Parathyroid adenoma (tissue), 2 donors: ENCODE measurements around the gene SERINC3.

Source experiments
- H2AFZ ChIP-seq: fragments of 300-600 bp; sonication (generic); one replicate; pipeline ENCODE4 v1.7.0; 2017; ENCODE audit warnings: antibody characterized with exemption, mild to moderate bottlenecking
- H3K27ac ChIP-seq: fragments of 300-600 bp; sonication (generic); one replicate; pipeline ENCODE4 v1.7.0; 2017
- H3K27me3 ChIP-seq: fragments of 300-600 bp; sonication (generic); one replicate; pipeline ENCODE4 v1.7.0; 2017; ENCODE audit warnings: low read length; ENCODE audit not compliant: control insufficient read depth, insufficient read depth
- H3K36me3 ChIP-seq: fragments of 300-600 bp; sonication (generic); one replicate; pipeline ENCODE4 v1.7.0; 2017; ENCODE audit warnings: low read length; ENCODE audit not compliant: control insufficient read depth, insufficient read depth
- H3K4me1 ChIP-seq: fragments of 300-600 bp; sonication (generic); one replicate; pipeline ENCODE4 v1.7.0; 2017; ENCODE audit warnings: control low read depth
- H3K4me2 ChIP-seq: fragments of 300-600 bp; sonication (generic); one replicate; pipeline ENCODE4 v1.7.0; 2017; ENCODE audit warnings: low read length
- H3K4me3 ChIP-seq: fragments of 300-600 bp; sonication (generic); one replicate; pipeline ENCODE4 v1.7.0; 2017; ENCODE audit warnings: low read depth, low read length
- H3K79me2 ChIP-seq: fragments of 300-600 bp; sonication (generic); one replicate; pipeline ENCODE4 v1.7.0; 2017; ENCODE audit warnings: control low read depth
- H3K9ac ChIP-seq: fragments of 300-600 bp; sonication (generic); one replicate; pipeline ENCODE4 v1.7.0; 2017; ENCODE audit warnings: mild to moderate bottlenecking
- H3K9me3 ChIP-seq: fragments of 300-600 bp; sonication (generic); one replicate; pipeline ENCODE4 v1.7.0; 2017; ENCODE audit warnings: low read length; ENCODE audit not compliant: control insufficient read depth
- CTCF ChIP-seq: fragments of 300-600 bp; sonication (generic); IDR thresholded peaks from one replicate; pipeline ENCODE4 v1.7.0; 2017; ENCODE audit warnings: antibody characterized with exemption, mild to moderate bottlenecking
- donor health status: primary hyperparathyroidism.

The SERINC3 gene

GRCh38 chr20:44457016-44457415, 64.9 kb downstream of the SERINC3 start:
- no peak overlapping the region for H3K27ac ChIP-seq
- no peaks in the 10 kb centered on the region for H3K79me2 ChIP-seq
- no peak overlapping the region for H3K4me3 ChIP-seq
- no peak overlapping the region for H2AFZ ChIP-seq
- H3K36me3 ChIP-seq: no peaks in the 10 kb centered on the region
- H3K9me3 ChIP-seq: no peaks in the 10 kb centered on the region
- no peaks in the 10 kb centered on the region for H3K27me3 ChIP-seq
- H3K4me1 ChIP-seq: no peaks in the 10 kb centered on the region
- H3K9ac ChIP-seq: no peak overlapping the region
- no peak overlapping the region for H3K4me2 ChIP-seq
- TF ChIP-seq CTCF: no peak

- no peaks in the 10 kb centered on the region for H3K4me1 ChIP-seq
Measured at GRCh38 chr20:44456611-44457010, 65.3 kb downstream of the SERINC3 start.

GRCh38 chr20:44455126-44455525, 66.7 kb downstream of the SERINC3 start:
- Histone ChIP-seq H3K4me2 (no peak overlapping the region), H2AFZ (no peak overlapping the region), H3K36me3 (no peaks in the 10 kb centered on the region), H3K27ac (no peak overlapping the region), H3K27me3 (no peaks in the 10 kb centered on the region), H3K79me2 (no peaks in the 10 kb centered on the region), H3K4me1 (no peaks in the 10 kb centered on the region), H3K4me3 (no peak overlapping the region), H3K9me3 (no peaks in the 10 kb centered on the region), H3K9ac (no peak overlapping the region)
- TF ChIP-seq CTCF: no peak

More at GRCh38 chr20:44456611-44457010, 65.3 kb downstream of the SERINC3 start:
- H3K9ac ChIP-seq: no peak overlapping the region
- no peak overlapping the region for H2AFZ ChIP-seq
- H3K4me2 ChIP-seq: no peak overlapping the region
- no peaks in the 10 kb centered on the region for H3K27me3 ChIP-seq
- H3K9me3 ChIP-seq: no peaks in the 10 kb centered on the region
- H3K79me2 ChIP-seq: no peaks in the 10 kb centered on the region
- H3K27ac ChIP-seq: no peak overlapping the region
- no peaks in the 10 kb centered on the region for H3K36me3 ChIP-seq
- H3K4me3 ChIP-seq: no peak overlapping the region
- no peak for TF ChIP-seq CTCF

- TF ChIP-seq CTCF: no peak
- no peak overlapping the region for H2AFZ ChIP-seq
- H3K4me1 ChIP-seq: no peaks in the 10 kb centered on the region
- no peaks in the 10 kb centered on the region for H3K27me3 ChIP-seq
- no peaks in the 10 kb centered on the region for H3K9me3 ChIP-seq
- no peaks in the 10 kb centered on the region for H3K36me3 ChIP-seq
- no peak overlapping the region for H3K9ac ChIP-seq
- H3K79me2 ChIP-seq: no peaks in the 10 kb centered on the region
- H3K4me3 ChIP-seq: no peak overlapping the region
- no peak overlapping the region for H3K4me2 ChIP-seq
- H3K27ac ChIP-seq: no peak overlapping the region
Measured at GRCh38 chr20:44454306-44454963, 67.4 kb downstream of the SERINC3 start.

GRCh38 chr20:44450903-44451450, 70.9 kb downstream of the SERINC3 start:
- no peak overlapping the region for H3K9ac ChIP-seq
- TF ChIP-seq CTCF: no peak
- H3K27ac ChIP-seq: no peak overlapping the region
- no peaks in the 10 kb centered on the region for H3K79me2 ChIP-seq
- no peaks in the 10 kb centered on the region for H3K27me3 ChIP-seq
- H3K36me3 ChIP-seq: no peaks in the 10 kb centered on the region
- no peaks in the 10 kb centered on the region for H3K4me1 ChIP-seq
- H2AFZ ChIP-seq: no peak overlapping the region
- no peak overlapping the region for H3K4me2 ChIP-seq
- no peak overlapping the region for H3K4me3 ChIP-seq
- no peaks in the 10 kb centered on the region for H3K9me3 ChIP-seq
